ENCODE data around the gene DNAJB8. TPM values are rescaled to one million over a fixed set of nuclear protein-coding genes. Genes with fewer than 3 reads are reported as not detected.

The DNAJB8 gene
- total RNA-seq, 2 donors from 2014 or later = not detected

- H3K4me3 Mint-ChIP-seq = no peak overlapping the region
- no peaks in the 10 kb centered on the region for H3K36me3 ChIP-seq (ENCODE audit: control insufficient read depth, insufficient read depth, low read length)
- no peaks in the 10 kb centered on the region for H3K9me3 Mint-ChIP-seq
- no peak for TF ChIP-seq CTCF (conservative IDR thresholded peaks at IDR 0.05)
- no peaks in the 10 kb centered on the region for H3K4me1 ChIP-seq (ENCODE audit: control insufficient read depth, insufficient read depth, low read length)
- H3K27ac Mint-ChIP-seq = no peak overlapping the region
- H3K4me1 Mint-ChIP-seq = peaks cover 11% of the 10 kb centered on the region
- peaks cover 88% of the 10 kb centered on the region for H3K27me3 Mint-ChIP-seq (ENCODE audit: insufficient read depth)
- H3K9ac ChIP-seq (ENCODE audit: extremely low read depth, low read length, poor library complexity, severe bottlenecking) = no peak overlapping the region
- H3K27ac ChIP-seq (ENCODE audit: low read depth, low read length) = no peak overlapping the region
- H3K27me3 ChIP-seq (ENCODE audit: control insufficient read depth, insufficient read depth, low read length, poor library complexity, severe bottlenecking) = peaks cover 44% of the 10 kb centered on the region
- no peak overlapping the region for H3K4me3 ChIP-seq (ENCODE audit: low read length)
- H3K9me3 ChIP-seq (ENCODE audit: control insufficient read depth, low read length) = no peaks in the 10 kb centered on the region
- H3K36me3 Mint-ChIP-seq (ENCODE audit: low read depth) = no peaks in the 10 kb centered on the region
- 94 to 98% methylated on average over 7 to 10 of the region's 10 CpGs for WGBS, 2 experiments (ENCODE audit: insufficient coverage in 1 of 2, insufficient read length in 1 of 2)
- DNase-seq = no peak
These were observed 2.9 kb downstream of the DNAJB8 start for GRCh38 chr3:128463771-128464170.

GRCh38 chr3:128463354-128463753 lies 3.3 kb downstream of the DNAJB8 start:
- Histone ChIP-seq H3K9me3 (ENCODE audit: control insufficient read depth, low read length) (no peaks in the 10 kb centered on the region), H3K4me3 (ENCODE audit: low read length) (no peak overlapping the region), H3K27me3 (ENCODE audit: control insufficient read depth, insufficient read depth, low read length, poor library complexity, severe bottlenecking) (peaks cover 41% of the 10 kb centered on the region), H3K9ac (ENCODE audit: extremely low read depth, low read length, poor library complexity, severe bottlenecking) (no peak overlapping the region), H3K36me3 (ENCODE audit: control insufficient read depth, insufficient read depth, low read length) (no peaks in the 10 kb centered on the region), H3K27ac (ENCODE audit: low read depth, low read length) (no peak overlapping the region), H3K4me1 (ENCODE audit: control insufficient read depth, insufficient read depth, low read length) (no peaks in the 10 kb centered on the region)
- Mint-ChIP-seq H3K4me1 (peaks cover 11% of the 10 kb centered on the region), H3K9me3 (no peaks in the 10 kb centered on the region), H3K27me3 (ENCODE audit: insufficient read depth) (peaks cover 87% of the 10 kb centered on the region), H3K27ac (no peak overlapping the region), H3K4me3 (no peak overlapping the region), H3K36me3 (ENCODE audit: low read depth) (no peaks in the 10 kb centered on the region)
- no peak for DNase-seq
- TF ChIP-seq CTCF (conservative IDR thresholded peaks at IDR 0.05) = no peak
- WGBS, 2 experiments (ENCODE audit: insufficient coverage in 1 of 2, insufficient read length in 1 of 2) = 88 to 91% methylated on average over 7 to 11 of the region's 11 CpGs

GRCh38 chr3:128462931-128463330 lies 3.8 kb downstream of the DNAJB8 start:
- H3K4me3 ChIP-seq (ENCODE audit: low read length) = no peak overlapping the region
- H3K4me1 ChIP-seq (ENCODE audit: control insufficient read depth, insufficient read depth, low read length) = no peaks in the 10 kb centered on the region
- no peak overlapping the region for H3K4me3 Mint-ChIP-seq
- H3K27ac ChIP-seq (ENCODE audit: low read depth, low read length) = no peak overlapping the region
- H3K27ac Mint-ChIP-seq = no peak overlapping the region
- H3K4me1 Mint-ChIP-seq = peaks cover 11% of the 10 kb centered on the region
- H3K27me3 Mint-ChIP-seq (ENCODE audit: insufficient read depth) = peaks cover 86% of the 10 kb centered on the region
- no peak for DNase-seq
- no peaks in the 10 kb centered on the region for H3K9me3 ChIP-seq (ENCODE audit: control insufficient read depth, low read length)
- H3K9ac ChIP-seq (ENCODE audit: extremely low read depth, low read length, poor library complexity, severe bottlenecking) = no peak overlapping the region
- H3K36me3 ChIP-seq (ENCODE audit: control insufficient read depth, insufficient read depth, low read length) = no peaks in the 10 kb centered on the region
- no peaks in the 10 kb centered on the region for H3K36me3 Mint-ChIP-seq (ENCODE audit: low read depth)
- WGBS, 2 experiments (ENCODE audit: insufficient coverage in 1 of 2, insufficient read length in 1 of 2) = 95 to 97% methylated on average over 16 to 20 of the region's 20 CpGs
- peaks cover 41% of the 10 kb centered on the region for H3K27me3 ChIP-seq (ENCODE audit: control insufficient read depth, insufficient read depth, low read length, poor library complexity, severe bottlenecking)
- H3K9me3 Mint-ChIP-seq = no peaks in the 10 kb centered on the region
- no peak for TF ChIP-seq CTCF (conservative IDR thresholded peaks at IDR 0.05)
